Gastroesophageal sphincter (tissue), 3 donors: Measurements from ENCODE around the gene NEK6.

ENCODE experiments used
- CTCF ChIP-seq, 4 experiments: fragments of 200-600 bp in 2 of 4; fragments of 450-650 bp in 2 of 4; sonication (generic) in 1 of 4; IDR thresholded peaks; one replicate each; pipeline ENCODE4 v1.5.1; 2017 to 2019; ENCODE audit warnings: antibody characterized with exemption in 4 of 4, mild to moderate bottlenecking in 2 of 4, moderate library complexity in 2 of 4
- EP300 ChIP-seq: sonication (generic); formaldehyde crosslinking; IDR thresholded peaks from one replicate; pipeline ENCODE4 v1.6.1; 2017; ENCODE audit warnings: antibody characterized with exemption, mild to moderate bottlenecking
- POLR2A ChIP-seq, 2 donors: fragments of 450-650 bp; IDR thresholded peaks; one replicate each; pipeline ENCODE4 v1.6.1; 2017; ENCODE audit warnings: antibody characterized with exemption in 2 of 2, mild to moderate bottlenecking in 2 of 2, moderate library complexity in 1 of 2

GRCh38 chr9:124266826-124267201, 9.1 kb downstream of the NEK6 start:
- no peak for TF ChIP-seq EP300
- TF ChIP-seq POLR2A (IDR thresholded peaks at IDR 0.05) = no peak
- TF ChIP-seq CTCF (IDR thresholded peaks at IDR 0.05) = no peak
